Measurements from ENCODE around the gene LTN1. TPM values are rescaled to one million over a fixed set of nuclear protein-coding genes. Genes with fewer than 3 reads are reported as not detected.

Gene LTN1
- total and polyA plus RNA-seq, 2 donors (not counting 1 experiment from before 2014, with no cell fraction given), result 6.6 to 30.1 TPM

DNA sequence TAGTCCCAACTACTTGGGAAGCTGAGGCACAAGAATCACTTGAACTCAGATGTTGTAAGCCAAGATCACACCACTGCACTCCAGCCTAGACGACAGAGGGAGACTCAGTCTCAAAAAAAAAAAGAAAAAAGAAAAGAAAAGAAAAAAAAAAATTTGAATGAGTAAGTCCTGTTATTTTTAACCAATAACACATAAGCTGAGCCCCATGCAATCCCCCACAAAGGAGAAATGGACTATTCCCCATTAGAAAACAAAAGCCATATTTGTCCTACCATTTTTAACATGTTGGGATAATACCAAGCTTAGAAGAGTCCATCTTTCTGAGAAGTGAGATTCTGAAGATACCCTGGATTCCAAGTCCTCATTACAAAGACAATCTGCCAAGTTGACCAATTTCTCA, 32.4 kb downstream of the LTN1 start:
- POLR2A ChIA-PET, result no interaction called here
- WGBS (ENCODE audit: insufficient coverage), result no CpG with 5 or more reads among the region's 1 CpG

DNA sequence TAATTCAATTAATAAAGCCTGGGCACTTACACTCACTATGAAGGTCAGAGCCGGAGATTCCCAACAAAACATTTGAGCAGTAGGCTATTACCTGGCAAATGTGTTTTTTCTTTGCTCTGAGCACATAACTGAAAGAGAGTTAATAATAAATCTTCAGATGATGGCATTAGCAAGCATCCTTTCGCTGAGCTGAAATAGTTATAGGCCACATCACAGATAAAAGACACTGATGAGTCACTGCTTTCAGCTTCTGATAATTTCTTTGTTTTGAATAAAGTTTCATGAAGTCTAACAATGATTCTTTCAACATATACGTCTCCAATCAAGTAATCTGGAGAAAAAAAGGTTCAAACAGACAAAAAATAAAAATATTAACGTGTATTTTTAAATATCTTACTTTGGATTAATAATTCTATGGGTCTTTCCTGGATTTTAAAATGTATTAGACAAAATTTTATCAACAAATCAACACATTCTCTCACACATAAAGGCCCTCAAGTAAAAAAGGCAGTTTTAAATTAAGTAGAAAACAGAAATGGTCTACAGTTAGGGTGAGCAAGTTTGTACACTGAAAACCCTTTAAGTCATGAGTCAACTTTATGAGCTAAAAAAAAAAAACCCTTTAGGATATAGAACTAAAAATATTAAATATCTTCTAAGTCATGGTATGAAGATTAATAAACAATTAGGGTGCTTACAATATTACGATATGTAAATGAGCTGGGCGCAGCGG, 33.1 kb downstream of the LTN1 start:
- no peaks in the 10 kb centered on the region for H3K9me3 Mint-ChIP-seq (ENCODE audit: insufficient read depth)
- H3K4me1 ChIP-seq (ENCODE audit: control insufficient read depth in 2 of 2, insufficient read depth in 2 of 2, low read length in 2 of 2), result no peaks in the 10 kb centered on the region
- peaks cover 21 to 55% of the 10 kb centered on the region in 2 experiments for H3K36me3 ChIP-seq (replicated peaks in 1 of 2; ENCODE audit: control extremely low read depth in 1 of 2, control insufficient read depth in 1 of 2, extremely low read depth in 1 of 2, insufficient read depth in 2 of 2, low read length in 1 of 2)
- DNase-seq, result no peak
- H3K9ac ChIP-seq (ENCODE audit: low read length), result no peak overlapping the region
- no peak overlapping the region for H3K4me3 Mint-ChIP-seq
- 100% methylated on average over 3 of the region's 7 CpGs for WGBS (ENCODE audit: insufficient coverage)
- H3K9me3 ChIP-seq (ENCODE audit: control extremely low read depth in 1 of 3, control insufficient read depth in 2 of 3, insufficient read depth in 1 of 3, low read length in 2 of 3), result no peaks in the 10 kb centered on the region
- intact Hi-C loops (cut with micrococcal nuclease), result no loop called here
- ATAC-seq (ENCODE audit: low read depth), result no peak
- H2AFZ ChIP-seq (ENCODE audit: insufficient read depth, low read depth, low read length, poor library complexity, severe bottlenecking), result no peak overlapping the region
- H4K20me1 ChIP-seq (ENCODE audit: control insufficient read depth, insufficient read depth, low read length, poor library complexity, severe bottlenecking), result no peaks in the 10 kb centered on the region
- H3K27me3 ChIP-seq (replicated peaks in 1 of 4; ENCODE audit: control extremely low read depth in 1 of 4, control insufficient read depth in 3 of 4, insufficient read depth in 4 of 4, low read length in 3 of 4), result no peaks in the 10 kb centered on the region
- H3K27ac Mint-ChIP-seq, result no peak overlapping the region
- H3K79me2 ChIP-seq (ENCODE audit: control insufficient read depth, insufficient read depth, low read length), result no peaks in the 10 kb centered on the region
- ChIA-PET CTCF (no interaction called here), POLR2A (no interaction called here)
- no peak overlapping the region for H3K4me2 ChIP-seq (replicated peaks; ENCODE audit: low read depth, low read length, poor library complexity, severe bottlenecking)
- TF ChIP-seq EZH2 (IDR thresholded peaks at IDR 0.05; ENCODE audit: borderline replicate concordance, insufficient read depth, low read depth, low read length, poor library complexity, severe bottlenecking), result no peak
- TF ChIP-seq, protein P1, sequence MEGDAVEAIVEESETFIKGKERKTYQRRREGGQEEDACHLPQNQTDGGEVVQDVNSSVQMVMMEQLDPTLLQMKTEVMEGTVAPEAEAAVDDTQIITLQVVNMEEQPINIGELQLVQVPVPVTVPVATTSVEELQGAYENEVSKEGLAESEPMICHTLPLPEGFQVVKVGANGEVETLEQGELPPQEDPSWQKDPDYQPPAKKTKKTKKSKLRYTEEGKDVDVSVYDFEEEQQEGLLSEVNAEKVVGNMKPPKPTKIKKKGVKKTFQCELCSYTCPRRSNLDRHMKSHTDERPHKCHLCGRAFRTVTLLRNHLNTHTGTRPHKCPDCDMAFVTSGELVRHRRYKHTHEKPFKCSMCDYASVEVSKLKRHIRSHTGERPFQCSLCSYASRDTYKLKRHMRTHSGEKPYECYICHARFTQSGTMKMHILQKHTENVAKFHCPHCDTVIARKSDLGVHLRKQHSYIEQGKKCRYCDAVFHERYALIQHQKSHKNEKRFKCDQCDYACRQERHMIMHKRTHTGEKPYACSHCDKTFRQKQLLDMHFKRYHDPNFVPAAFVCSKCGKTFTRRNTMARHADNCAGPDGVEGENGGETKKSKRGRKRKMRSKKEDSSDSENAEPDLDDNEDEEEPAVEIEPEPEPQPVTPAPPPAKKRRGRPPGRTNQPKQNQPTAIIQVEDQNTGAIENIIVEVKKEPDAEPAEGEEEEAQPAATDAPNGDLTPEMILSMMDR (IDR thresholded peaks at IDR 0.05), result no peak
- no peaks in the 10 kb centered on the region for H3K27me3 Mint-ChIP-seq
- H3K27ac ChIP-seq (ENCODE audit: low read length in 2 of 2), result no peak overlapping the region
- no peaks in the 10 kb centered on the region for H3K4me1 Mint-ChIP-seq
- no peak overlapping the region for H3K4me3 ChIP-seq (ENCODE audit: control extremely low read depth in 1 of 5, extremely low read depth in 1 of 5, insufficient read depth in 1 of 5, low read depth in 2 of 5, low read length in 4 of 5)

More for the DNA sequence above, 32.4 kb downstream of the LTN1 start:
- H3K27me3 Mint-ChIP-seq, result no peaks in the 10 kb centered on the region
- DNase-seq (no peak), ATAC-seq (ENCODE audit: low read depth) (no peak)
- no peaks in the 10 kb centered on the region for H3K4me1 Mint-ChIP-seq
- H3K36me3 ChIP-seq (replicated peaks in 1 of 2; ENCODE audit: control extremely low read depth in 1 of 2, control insufficient read depth in 1 of 2, extremely low read depth in 1 of 2, insufficient read depth in 2 of 2, low read length in 1 of 2), result peaks cover 17 to 56% of the 10 kb centered on the region in 2 experiments
- H3K4me2 ChIP-seq (replicated peaks; ENCODE audit: low read depth, low read length, poor library complexity, severe bottlenecking), result no peak overlapping the region
- no peaks in the 10 kb centered on the region for H3K9me3 Mint-ChIP-seq (ENCODE audit: insufficient read depth)
- no peak overlapping the region for H3K4me3 ChIP-seq (ENCODE audit: control extremely low read depth in 1 of 5, extremely low read depth in 1 of 5, insufficient read depth in 1 of 5, low read depth in 2 of 5, low read length in 4 of 5)
- H3K4me3 Mint-ChIP-seq, result no peak overlapping the region
- CTCF ChIA-PET, result no interaction called here
- no peaks in the 10 kb centered on the region for H3K4me1 ChIP-seq (ENCODE audit: control insufficient read depth in 2 of 2, insufficient read depth in 2 of 2, low read length in 2 of 2)
- H3K27ac ChIP-seq (ENCODE audit: low read length in 2 of 2), result no peak overlapping the region
- H3K27me3 ChIP-seq (replicated peaks in 1 of 4; ENCODE audit: control extremely low read depth in 1 of 4, control insufficient read depth in 3 of 4, insufficient read depth in 4 of 4, low read length in 3 of 4), result no peaks in the 10 kb centered on the region
- TF ChIP-seq, protein P1 (IDR thresholded peaks at IDR 0.05), result no peak
- TF ChIP-seq EZH2 (IDR thresholded peaks at IDR 0.05; ENCODE audit: borderline replicate concordance, insufficient read depth, low read depth, low read length, poor library complexity, severe bottlenecking), result no peak
- H3K79me2 ChIP-seq (ENCODE audit: control insufficient read depth, insufficient read depth, low read length), result no peaks in the 10 kb centered on the region
- intact Hi-C loops (cut with micrococcal nuclease), result no loop called here
- H3K9ac ChIP-seq (ENCODE audit: low read length), result no peak overlapping the region
- no peak overlapping the region for H2AFZ ChIP-seq (ENCODE audit: insufficient read depth, low read depth, low read length, poor library complexity, severe bottlenecking)
- no peaks in the 10 kb centered on the region for H4K20me1 ChIP-seq (ENCODE audit: control insufficient read depth, insufficient read depth, low read length, poor library complexity, severe bottlenecking)
- no peaks in the 10 kb centered on the region for H3K9me3 ChIP-seq (ENCODE audit: control extremely low read depth in 1 of 3, control insufficient read depth in 2 of 3, insufficient read depth in 1 of 3, low read length in 2 of 3)
- H3K27ac Mint-ChIP-seq, result no peak overlapping the region
